PC-3 (cell line): ENCODE results near the gene AUTS2. TPM values are rescaled to one million over a fixed set of nuclear protein-coding genes. Genes with fewer than 3 reads are reported as not detected.

Source experiments
- ATAC-seq: fragments of 200-7000 bp; cut with Tn5 transposase; 2 replicates; pipeline ENCODE4 v1.9.1; 2020; ENCODE audit warnings: mild to moderate bottlenecking, moderate library complexity
- BruUV-seq: library from RNA; stranded (reverse); fragments of 400-500 nt; replicated peaks from 2 replicates; lab custom pipeline; 2021; lab: Mats Ljungman, UMichigan
- CTCF ChIA-PET: fragments of 300-600 bp; sonication (Branson Sonifier 250); formaldehyde crosslinking; loops from one replicate; lab custom pipeline; 2022; ENCODE audit warnings: antibody characterized with exemption; lab: Charles Lee
- POLR2A ChIA-PET: fragments of 300-600 bp; sonication (Branson Sonifier 250); formaldehyde crosslinking; loops from one replicate; lab custom pipeline; 2022; ENCODE audit warnings: antibody characterized with exemption; ENCODE audit not compliant: unreplicated experiment; lab: Charles Lee
- DNase-seq: peaks from one replicate; pipeline ENCODE4 v3.0.0-alpha.2; 2015
- H2AFZ ChIP-seq: fragments of 300-600 bp; sonication (generic); 2 replicates; pipeline ENCODE4 v1.6.0; 2016; ENCODE audit warnings: antibody characterized with exemption, low read length
- H3F3A ChIP-seq: fragments of 300-600 bp; sonication (generic); one replicate; pipeline ENCODE4 v1.6.0; 2017; ENCODE audit warnings: antibody characterized with exemption, low read length, control low read depth, mild to moderate bottlenecking; ENCODE audit not compliant: unreplicated experiment
- H3K27ac ChIP-seq: fragments of 300-600 bp; sonication (generic); 2 replicates; pipeline ENCODE4 v1.5.1; 2016; ENCODE audit warnings: mild to moderate bottlenecking, low read length
- H3K27me3 ChIP-seq: fragments of 300-600 bp; sonication (generic); 2 replicates; pipeline ENCODE4 v1.6.1; 2016; ENCODE audit warnings: low read length, mixed read lengths
- H3K36me3 ChIP-seq: fragments of 300-600 bp; sonication (generic); 2 replicates; pipeline ENCODE4 v1.6.1; 2016; ENCODE audit warnings: low read depth, mixed run types, low read length, mixed read lengths
- H3K4me1 ChIP-seq: fragments of 300-600 bp; sonication (generic); 2 replicates; pipeline ENCODE4 v1.5.1; 2016; ENCODE audit warnings: low read length; ENCODE audit not compliant: insufficient read depth
- H3K4me2 ChIP-seq: fragments of 300-600 bp; sonication (generic); 2 replicates; pipeline ENCODE4 v1.6.0; 2016; ENCODE audit warnings: low read length
- H3K4me3 ChIP-seq: fragments of 300-600 bp; sonication (generic); 2 replicates; pipeline ENCODE4 v1.5.1; 2016; ENCODE audit warnings: mild to moderate bottlenecking, low read length, mixed read lengths
- H3K79me2 ChIP-seq: fragments of 300-600 bp; sonication (generic); 2 replicates; pipeline ENCODE4 v1.6.1; 2017; ENCODE audit warnings: low read length, mixed read lengths
- H3K9ac ChIP-seq: fragments of 300-600 bp; sonication (generic); 2 replicates; pipeline ENCODE4 v1.6.0; 2016; ENCODE audit warnings: mild to moderate bottlenecking, low read length
- H3K9me2 ChIP-seq: fragments of 300-600 bp; sonication (generic); replicated peaks from 2 replicates; pipeline ENCODE4 v1.6.1; 2016; ENCODE audit warnings: mixed run types, low read length, mixed read lengths
- H3K9me3 ChIP-seq: fragments of 300-600 bp; sonication (generic); 2 replicates; pipeline ENCODE4 v1.6.1; 2016; ENCODE audit warnings: low read length, mixed read lengths
- H4K20me1 ChIP-seq: fragments of 300-600 bp; sonication (generic); 2 replicates; pipeline ENCODE4 v1.6.1; 2016; ENCODE audit warnings: low read length, mixed read lengths
- CTCF ChIP-seq: fragments of 300-600 bp; sonication (generic); conservative IDR thresholded peaks from 2 replicates; pipeline ENCODE4 v1.5.1; 2017; ENCODE audit warnings: antibody characterized with exemption, low read depth, mild to moderate bottlenecking, low read length
- EZH2 ChIP-seq: fragments of 300-600 bp; sonication (generic); IDR thresholded peaks from one replicate; pipeline ENCODE4 v1.6.1; 2017; ENCODE audit warnings: antibody characterized with exemption, mild to moderate bottlenecking, low read length; ENCODE audit not compliant: unreplicated experiment
- EZH2phosphoT487 ChIP-seq: fragments of 300-600 bp; sonication (generic); IDR thresholded peaks from 2 replicates; pipeline ENCODE4 v1.6.1; 2018; ENCODE audit warnings: mild to moderate bottlenecking, antibody characterized with exemption, low read length, borderline replicate concordance
- intact Hi-C: fragments of 100-400 bp; cut with micrococcal nuclease; formaldehyde crosslinking; loops from 2 replicates; pipeline ENCODE4 v1.9.0; 2023
- total RNA-seq: library from RNA; depleted of rRNA; stranded (reverse); fragments of >200 nt; gene quantifications from 2 replicates; pipeline ENCODE4 v1.2.3, GENCODE V29; 2014

Gene AUTS2
- total RNA-seq, 1 experiment from 2014 or later, result not detected

- DNase-seq (no peak), ATAC-seq (no peak)
- no TSS peak for BruUV-seq
Measured at GRCh38 chr7:70523249-70523988, 925.1 kb downstream of the AUTS2 start.

GRCh38 chr7:70523989-70524351, 925.7 kb downstream of the AUTS2 start:
- POLR2A ChIA-PET, result no interaction called here
- DNase-seq (no peak), ATAC-seq (no peak)
- H3K4me3 ChIP-seq, result no peak overlapping the region
- H3K36me3 ChIP-seq, result no peaks in the 10 kb centered on the region
- H3K27ac ChIP-seq, result no peak overlapping the region
- H3F3A ChIP-seq, result no peaks in the 10 kb centered on the region
- CTCF ChIA-PET, result no interaction called here
- H2AFZ ChIP-seq, result no peak overlapping the region
- no peak overlapping the region for H3K4me2 ChIP-seq
- peaks cover 9% of the 10 kb centered on the region; the same call in 1 of the 2 replicates for H3K9me3 ChIP-seq
- no TSS peak for BruUV-seq
- TF ChIP-seq EZH2 (no peak), EZH2phosphoT487 (no peak), CTCF (no peak)
- intact Hi-C loops, result no loop called here
- no peaks in the 10 kb centered on the region for H3K79me2 ChIP-seq
- no peaks in the 10 kb centered on the region for H3K27me3 ChIP-seq
- H3K4me1 ChIP-seq, result no peaks in the 10 kb centered on the region
- H3K9me2 ChIP-seq, result no peaks in the 10 kb centered on the region
- H4K20me1 ChIP-seq, result no peaks in the 10 kb centered on the region
- no peak overlapping the region for H3K9ac ChIP-seq

More at GRCh38 chr7:70523249-70523988, 925.1 kb downstream of the AUTS2 start:
- ChIA-PET CTCF (no interaction called here), POLR2A (no interaction called here)
- no peak overlapping the region for H3K27ac ChIP-seq
- no peak overlapping the region for H3K9ac ChIP-seq
- H3K79me2 ChIP-seq, result no peaks in the 10 kb centered on the region
- no peak overlapping the region for H3K4me2 ChIP-seq
- H3K36me3 ChIP-seq, result no peaks in the 10 kb centered on the region
- TF ChIP-seq EZH2 (no peak), CTCF (no peak), EZH2phosphoT487 (no peak)
- H3K4me3 ChIP-seq, result no peak overlapping the region
- H2AFZ ChIP-seq, result no peak overlapping the region
- intact Hi-C loops, result no loop called here
- no peaks in the 10 kb centered on the region for H4K20me1 ChIP-seq
- H3F3A ChIP-seq, result no peaks in the 10 kb centered on the region
- no peaks in the 10 kb centered on the region for H3K27me3 ChIP-seq
- H3K9me2 ChIP-seq, result no peaks in the 10 kb centered on the region
- no peaks in the 10 kb centered on the region for H3K4me1 ChIP-seq
- H3K9me3 ChIP-seq, result peaks cover 9% of the 10 kb centered on the region; the same call in 1 of the 2 replicates

- Histone ChIP-seq H3F3A (no peaks in the 10 kb centered on the region), H3K9ac (no peak overlapping the region), H3K4me1 (no peaks in the 10 kb centered on the region), H3K79me2 (no peaks in the 10 kb centered on the region), H3K9me2 (no peaks in the 10 kb centered on the region), H3K4me2 (no peak overlapping the region), H3K27me3 (no peaks in the 10 kb centered on the region), H3K4me3 (no peak overlapping the region), H2AFZ (no peak overlapping the region), H4K20me1 (no peaks in the 10 kb centered on the region), H3K9me3 (peaks cover 9% of the 10 kb centered on the region; the same call in 1 of the 2 replicates), H3K27ac (no peak overlapping the region), H3K36me3 (no peaks in the 10 kb centered on the region)
- ATAC-seq (no peak), DNase-seq (no peak)
- ChIA-PET POLR2A (no interaction called here), CTCF (no interaction called here)
- no peak for TF ChIP-seq EZH2phosphoT487
- TF ChIP-seq CTCF, result no peak
- intact Hi-C loops, result no loop called here
- BruUV-seq, result no TSS peak
Measured at GRCh38 chr7:70525991-70526390, 927.7 kb downstream of the AUTS2 start.
